WERI-Rb-1 (cell line): ENCODE measurements around the gene NLRP9.

ENCODE experiments used
- DNase-seq: peaks from one replicate; pipeline ENCODE4 v3.0.0-alpha.2; 2020
- H3K27ac ChIP-seq: fragments of 250-450 bp; sonication (Bioruptor Pico); 2 replicates; pipeline ENCODE4 v1.5.1; 2020; ENCODE audit warnings: mild to moderate bottlenecking, moderate library complexity
- H3K27me3 ChIP-seq: fragments of 250-450 bp; sonication (Bioruptor Pico); 2 replicates; pipeline ENCODE4 v1.5.1; 2021; ENCODE audit warnings: mild to moderate bottlenecking, low read depth, moderate library complexity; ENCODE audit not compliant: insufficient read depth, severe bottlenecking
- H3K36me3 ChIP-seq: fragments of 250-450 bp; sonication (Bioruptor Pico); 2 replicates; pipeline ENCODE4 v1.5.1; 2020; ENCODE audit warnings: mild to moderate bottlenecking, moderate library complexity
- H3K4me3 ChIP-seq: 2 replicates; pipeline ENCODE4 v1.5.1; 2011; ENCODE audit warnings: low read depth, mild to moderate bottlenecking, control low read depth, low read length
- H3K9me3 ChIP-seq: fragments of 250-450 bp; sonication (Bioruptor Pico); 2 replicates; pipeline ENCODE4 v1.5.1; 2021; ENCODE audit warnings: mild to moderate bottlenecking, moderate library complexity; ENCODE audit not compliant: severe bottlenecking
- CTCF ChIP-seq: IDR thresholded peaks from 2 replicates; pipeline ENCODE4 v1.5.1; 2011; ENCODE audit warnings: low read depth, mild to moderate bottlenecking, control low read depth, inconsistent platforms, low read length

Gene NLRP9

GRCh38 chr19:55685776-55686175 is 52.4 kb downstream of the NLRP9 start:
- Histone ChIP-seq H3K36me3 (peaks cover 72% of the 10 kb centered on the region), H3K4me3 (no peak overlapping the region), H3K9me3 (no peaks in the 10 kb centered on the region), H3K27ac (no peak overlapping the region), H3K27me3 (no peaks in the 10 kb centered on the region)
- no peak for DNase-seq
- no peak for TF ChIP-seq CTCF

- Histone ChIP-seq H3K27me3 (no peaks in the 10 kb centered on the region), H3K27ac (no peak overlapping the region), H3K9me3 (no peaks in the 10 kb centered on the region), H3K36me3 (peaks cover 74% of the 10 kb centered on the region), H3K4me3 (no peak overlapping the region)
- no peak for TF ChIP-seq CTCF
- DNase-seq = no peak
Observed at GRCh38 chr19:55684946-55685681, 53.1 kb downstream of the NLRP9 start.

GRCh38 chr19:55683449-55684261 is 54.5 kb downstream of the NLRP9 start:
- no peak for TF ChIP-seq CTCF
- DNase-seq = no peak
- Histone ChIP-seq H3K4me3 (no peak overlapping the region), H3K27me3 (no peaks in the 10 kb centered on the region), H3K9me3 (no peaks in the 10 kb centered on the region), H3K36me3 (peaks cover 75% of the 10 kb centered on the region), H3K27ac (no peak overlapping the region)

- Histone ChIP-seq H3K27ac (no peak overlapping the region), H3K9me3 (no peaks in the 10 kb centered on the region), H3K36me3 (peaks cover 90% of the 10 kb centered on the region), H3K27me3 (no peaks in the 10 kb centered on the region), H3K4me3 (no peak overlapping the region)
- no peak for TF ChIP-seq CTCF
- DNase-seq = no peak
Observed at GRCh38 chr19:55681131-55682092, 56.8 kb downstream of the NLRP9 start.

- H3K4me3 ChIP-seq = no peak overlapping the region
- no peak overlapping the region for H3K27ac ChIP-seq
- no peaks in the 10 kb centered on the region for H3K27me3 ChIP-seq
- peaks cover 84% of the 10 kb centered on the region for H3K36me3 ChIP-seq
- H3K9me3 ChIP-seq = no peaks in the 10 kb centered on the region
- DNase-seq = no peak
- TF ChIP-seq CTCF = no peak
Observed at GRCh38 chr19:55680339-55681130, 57.7 kb downstream of the NLRP9 start.
